ENCODE results near the gene ANKFY1.
A peak's percentile ranks its signal among the peaks of the same experiment; 100 is the strongest.

Gene ANKFY1, protein sequence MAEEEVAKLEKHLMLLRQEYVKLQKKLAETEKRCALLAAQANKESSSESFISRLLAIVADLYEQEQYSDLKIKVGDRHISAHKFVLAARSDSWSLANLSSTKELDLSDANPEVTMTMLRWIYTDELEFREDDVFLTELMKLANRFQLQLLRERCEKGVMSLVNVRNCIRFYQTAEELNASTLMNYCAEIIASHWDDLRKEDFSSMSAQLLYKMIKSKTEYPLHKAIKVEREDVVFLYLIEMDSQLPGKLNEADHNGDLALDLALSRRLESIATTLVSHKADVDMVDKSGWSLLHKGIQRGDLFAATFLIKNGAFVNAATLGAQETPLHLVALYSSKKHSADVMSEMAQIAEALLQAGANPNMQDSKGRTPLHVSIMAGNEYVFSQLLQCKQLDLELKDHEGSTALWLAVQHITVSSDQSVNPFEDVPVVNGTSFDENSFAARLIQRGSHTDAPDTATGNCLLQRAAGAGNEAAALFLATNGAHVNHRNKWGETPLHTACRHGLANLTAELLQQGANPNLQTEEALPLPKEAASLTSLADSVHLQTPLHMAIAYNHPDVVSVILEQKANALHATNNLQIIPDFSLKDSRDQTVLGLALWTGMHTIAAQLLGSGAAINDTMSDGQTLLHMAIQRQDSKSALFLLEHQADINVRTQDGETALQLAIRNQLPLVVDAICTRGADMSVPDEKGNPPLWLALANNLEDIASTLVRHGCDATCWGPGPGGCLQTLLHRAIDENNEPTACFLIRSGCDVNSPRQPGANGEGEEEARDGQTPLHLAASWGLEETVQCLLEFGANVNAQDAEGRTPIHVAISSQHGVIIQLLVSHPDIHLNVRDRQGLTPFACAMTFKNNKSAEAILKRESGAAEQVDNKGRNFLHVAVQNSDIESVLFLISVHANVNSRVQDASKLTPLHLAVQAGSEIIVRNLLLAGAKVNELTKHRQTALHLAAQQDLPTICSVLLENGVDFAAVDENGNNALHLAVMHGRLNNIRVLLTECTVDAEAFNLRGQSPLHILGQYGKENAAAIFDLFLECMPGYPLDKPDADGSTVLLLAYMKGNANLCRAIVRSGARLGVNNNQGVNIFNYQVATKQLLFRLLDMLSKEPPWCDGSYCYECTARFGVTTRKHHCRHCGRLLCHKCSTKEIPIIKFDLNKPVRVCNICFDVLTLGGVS

DNA sequence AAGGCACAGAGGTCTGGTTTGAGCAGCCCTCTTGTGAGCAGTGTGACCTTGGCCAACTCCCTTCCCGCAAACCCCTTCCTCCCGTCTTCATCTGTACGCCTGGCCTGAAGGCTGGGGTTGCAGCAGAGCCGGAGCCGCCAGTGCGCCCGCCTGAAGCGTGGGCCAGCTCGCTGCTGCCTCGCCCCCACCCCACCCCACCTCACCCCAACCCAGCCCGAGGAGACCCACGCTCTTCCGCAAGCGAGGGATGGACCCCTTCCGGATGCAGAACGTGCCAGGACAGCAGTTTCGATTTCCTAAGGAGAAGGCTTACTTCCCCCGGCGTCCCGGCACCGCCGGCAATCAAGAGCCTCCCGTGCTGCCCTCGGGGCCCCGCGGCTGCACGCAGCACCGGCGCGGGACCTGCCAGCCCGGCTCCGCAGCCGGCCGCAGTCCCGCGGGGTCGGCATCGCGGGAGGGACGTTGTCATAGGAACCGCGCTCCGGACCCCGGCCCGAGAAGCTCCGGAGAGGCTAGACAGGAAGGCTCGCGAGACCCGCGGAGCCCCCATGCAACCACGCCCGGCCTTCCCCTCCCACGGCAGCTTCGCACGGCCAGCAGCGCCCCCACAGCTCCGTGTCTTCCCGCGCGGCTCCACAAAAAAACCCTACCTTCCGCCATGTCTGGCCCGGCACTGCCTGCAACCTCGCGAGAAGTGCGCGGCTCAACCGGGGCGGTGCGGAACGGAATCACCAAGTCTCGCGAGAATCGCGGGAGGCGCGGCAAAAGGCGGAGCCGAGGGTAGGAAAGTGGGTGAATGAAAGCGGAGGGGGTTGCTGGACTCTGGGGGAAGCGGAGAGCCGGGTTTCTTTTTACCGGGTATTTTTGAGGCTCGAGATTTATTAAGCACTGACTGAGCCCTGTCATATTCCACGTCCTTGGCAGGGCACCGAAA is at the start of gene ANKFY1:
Gene ANKFY1, minus strand, starts transcription at position 698 of the 934 bp plus-strand sequence. Its CDS starts 38 bp downstream, at position 660.
- DNase-seq, result peak; percentile 90

DNA sequence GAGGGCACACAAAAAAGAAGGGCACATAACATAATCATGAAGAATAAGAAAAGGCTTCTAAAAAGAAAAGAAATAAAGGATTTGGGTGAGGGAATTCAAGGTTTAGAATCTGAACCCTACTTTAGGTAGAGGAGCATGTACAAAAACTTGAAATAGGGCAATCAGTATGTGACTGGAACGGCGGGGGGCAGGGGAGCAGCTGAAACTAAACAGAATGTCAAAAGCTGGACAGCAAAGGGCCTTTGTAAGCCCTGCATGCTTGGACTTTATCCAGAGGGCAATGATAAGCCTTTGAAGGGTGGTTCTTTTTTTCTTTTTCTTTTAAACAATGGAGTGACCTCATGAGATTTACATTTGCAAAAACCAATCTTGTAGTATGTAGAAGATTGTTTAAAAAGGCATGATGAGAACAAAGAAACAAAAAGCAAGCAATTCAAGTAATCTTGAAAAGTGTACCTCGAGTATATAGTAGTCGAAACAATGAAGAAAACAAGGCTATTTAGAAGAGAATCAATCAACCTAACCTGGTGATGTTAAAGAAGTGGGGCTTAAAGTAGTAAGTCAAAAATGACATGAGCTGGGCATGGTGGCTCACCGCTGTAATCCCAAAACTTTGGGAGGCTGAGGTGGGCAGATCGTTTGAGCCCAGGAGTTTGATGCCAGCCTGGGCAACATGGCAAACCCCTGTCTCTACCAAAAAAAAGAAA is 46.7 kb upstream of the ANKFY1 start:
- DNase-seq, result no peak

DNA sequence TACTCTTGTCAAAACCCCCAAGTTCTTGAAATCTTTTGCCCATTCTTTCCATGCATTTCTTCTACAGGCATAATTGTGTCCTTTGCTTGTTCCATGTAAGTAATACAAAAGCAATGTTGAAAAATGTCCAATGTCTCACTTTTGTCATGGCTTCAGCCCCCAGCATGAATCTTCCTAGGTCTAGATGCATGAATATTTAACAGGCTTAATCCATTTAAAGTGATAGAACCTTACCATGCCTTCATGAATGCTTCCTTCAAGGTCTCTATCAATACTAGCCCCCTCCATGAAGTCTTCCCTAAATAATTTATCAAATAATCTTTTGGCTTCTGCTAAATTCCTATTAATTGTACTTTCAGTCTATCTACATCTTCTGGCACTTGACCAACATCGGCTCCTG is 46.1 kb upstream of the ANKFY1 start:
- DNase-seq, result no peak

DNA sequence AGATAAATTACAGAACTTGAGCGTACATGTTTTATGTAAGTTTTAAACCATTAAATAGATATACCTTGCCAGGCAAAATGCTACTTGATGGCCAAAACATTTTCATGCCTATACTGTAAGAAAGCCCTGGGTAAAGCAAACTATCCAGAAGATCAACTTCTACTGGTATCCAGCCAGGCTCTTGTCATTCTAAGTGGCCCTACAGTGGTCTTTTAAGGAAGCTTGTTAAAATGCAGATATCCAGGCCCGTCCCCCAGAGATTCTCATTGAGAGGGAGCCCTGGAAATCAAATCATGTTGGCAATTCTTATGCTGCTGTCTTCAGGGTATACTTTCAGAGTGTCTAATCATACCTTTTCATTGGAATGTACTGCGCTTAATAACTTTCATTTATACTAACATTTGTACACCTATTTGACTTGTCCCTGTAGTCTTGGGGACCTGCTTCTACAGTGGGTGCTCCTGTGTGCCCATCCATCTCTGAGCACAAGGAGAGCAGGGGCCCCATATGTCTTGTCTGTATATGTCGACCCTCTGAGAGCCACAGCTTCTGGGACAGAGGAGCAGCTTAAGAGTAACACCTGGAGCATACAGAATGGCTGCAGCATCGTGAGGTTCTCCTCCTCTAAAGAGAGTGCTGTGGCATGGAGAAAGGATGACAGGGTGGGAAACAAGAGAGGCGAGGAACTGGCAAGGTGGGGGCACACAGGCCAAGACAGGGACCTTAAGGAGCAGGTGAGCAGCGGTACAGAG is 43.6 kb upstream of the ANKFY1 start:
- no peak for DNase-seq

DNA sequence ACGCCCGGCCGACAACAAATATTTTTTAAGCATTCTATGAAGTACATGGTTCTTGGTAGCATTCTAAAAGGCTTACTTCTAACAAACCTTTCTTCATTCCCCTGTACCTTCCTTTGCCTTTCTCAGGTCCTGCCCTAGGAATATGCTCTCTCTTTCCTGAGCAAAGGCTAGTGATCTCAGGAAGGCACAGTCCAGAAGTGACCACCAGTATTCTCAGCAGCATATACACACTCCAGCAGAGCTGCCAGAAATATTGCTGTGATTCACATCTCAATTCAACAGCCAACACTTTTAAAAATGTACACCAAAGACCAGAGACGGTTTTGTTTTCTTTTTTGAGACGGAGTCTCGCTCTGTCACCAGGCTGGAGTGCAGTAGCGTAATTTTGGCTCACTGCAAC is 41.4 kb upstream of the ANKFY1 start:
- no peak for DNase-seq

DNA sequence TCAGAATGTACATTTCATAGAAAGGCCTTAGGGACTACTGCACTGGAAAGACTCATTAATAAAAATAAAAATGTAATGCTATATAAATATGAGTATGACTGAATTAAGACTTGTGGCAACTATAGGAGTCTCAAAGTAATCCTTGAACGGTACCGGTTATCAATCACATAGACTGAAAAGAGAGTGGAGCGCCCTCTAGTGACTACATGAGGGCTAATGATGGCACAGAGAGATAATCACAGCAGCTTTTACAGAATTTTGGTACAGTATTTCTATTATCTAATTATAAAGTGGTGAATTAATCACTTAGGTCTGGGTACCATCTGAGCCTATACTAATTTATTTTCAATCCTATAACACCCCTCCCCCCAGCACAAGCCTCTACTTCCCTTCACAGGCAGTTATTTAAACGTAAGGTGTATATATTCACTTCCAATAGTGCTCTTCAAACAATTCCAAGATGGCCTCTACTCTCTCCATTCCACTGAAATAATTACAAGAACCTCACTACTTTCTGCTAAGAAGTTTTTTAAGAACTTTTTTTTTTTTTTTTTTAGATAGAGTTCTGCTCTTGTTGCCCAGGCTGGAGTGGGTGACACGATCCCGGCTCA is 40.7 kb upstream of the ANKFY1 start:
- DNase-seq, result peak; percentile 1

DNA sequence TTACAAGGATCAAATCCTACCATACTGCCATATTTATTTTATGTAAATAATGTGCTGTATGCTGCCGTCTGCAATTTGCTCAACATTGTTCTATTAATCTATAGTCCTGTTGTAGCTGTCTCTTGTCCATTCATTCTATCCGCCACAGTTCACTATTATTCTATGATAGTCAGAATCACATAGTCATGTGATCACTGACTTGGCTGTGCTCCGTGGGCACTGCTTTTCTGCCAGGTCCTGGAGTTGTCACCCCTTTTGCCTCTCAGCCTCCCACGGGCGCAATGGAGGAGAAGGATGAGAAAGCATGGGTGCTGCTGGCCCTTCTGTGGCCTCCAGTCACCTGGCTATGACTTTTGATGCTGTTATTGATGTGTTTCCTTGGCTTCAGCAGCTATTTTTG is 37.3 kb upstream of the ANKFY1 start:
- DNase-seq, result no peak

DNA sequence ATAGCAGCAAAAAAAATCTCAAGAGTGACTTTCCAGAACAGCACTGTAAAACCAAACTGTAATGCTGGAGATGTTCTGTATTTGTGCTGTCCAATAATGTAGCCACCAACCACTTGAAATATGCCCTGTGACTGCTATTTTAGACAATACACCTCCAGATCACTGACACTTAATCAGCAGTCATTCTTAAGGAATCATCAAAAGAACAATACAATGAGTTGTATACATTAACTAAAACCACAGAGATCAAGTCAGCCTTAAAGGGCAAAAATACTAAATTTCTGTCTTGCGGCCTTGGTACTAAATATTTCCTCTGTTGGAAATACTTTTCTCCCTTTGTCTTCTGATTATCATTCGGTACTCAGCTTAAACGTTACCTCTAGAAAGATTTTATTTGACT is 33.6 kb upstream of the ANKFY1 start:
- DNase-seq, result no peak

DNA sequence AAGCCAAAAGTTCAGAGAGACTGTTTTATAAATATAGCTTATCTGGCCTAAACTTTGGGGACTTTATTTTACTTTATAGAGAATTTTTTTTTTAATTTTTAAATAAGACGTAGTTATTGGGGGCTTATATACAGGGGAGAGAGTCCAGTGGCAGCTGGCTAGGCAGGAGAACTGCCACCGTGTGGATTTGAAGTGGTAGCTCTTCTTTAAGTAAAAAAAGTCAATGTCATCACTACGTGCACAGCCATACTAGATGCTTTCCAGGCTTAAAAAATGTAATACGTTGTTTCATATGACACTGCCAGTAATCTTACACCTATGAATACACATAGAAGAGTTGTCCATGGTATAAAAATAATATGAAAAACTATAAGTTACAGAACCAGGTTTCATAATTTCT is 31.9 kb upstream of the ANKFY1 start:
- DNase-seq, result no peak

DNA sequence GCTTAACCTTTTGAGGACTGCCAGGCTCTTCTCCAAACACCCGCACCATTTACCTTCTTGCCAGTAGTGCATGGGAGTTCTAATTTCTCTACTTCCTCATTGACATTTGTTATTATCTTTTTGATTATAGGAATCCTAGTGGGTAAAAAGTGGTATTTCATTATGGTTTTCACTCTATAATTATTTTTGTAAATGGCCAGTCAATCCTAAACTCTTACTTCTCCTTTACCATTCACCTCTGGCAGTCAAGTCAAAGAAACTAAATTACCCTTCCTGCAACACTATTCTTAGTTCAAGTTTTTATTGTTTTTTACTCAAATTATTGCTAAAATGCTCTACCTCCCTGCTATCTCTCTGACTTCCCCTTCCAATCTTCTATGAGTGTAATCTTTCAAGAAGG is 29.8 kb upstream of the ANKFY1 start:
- no peak for DNase-seq

DNA sequence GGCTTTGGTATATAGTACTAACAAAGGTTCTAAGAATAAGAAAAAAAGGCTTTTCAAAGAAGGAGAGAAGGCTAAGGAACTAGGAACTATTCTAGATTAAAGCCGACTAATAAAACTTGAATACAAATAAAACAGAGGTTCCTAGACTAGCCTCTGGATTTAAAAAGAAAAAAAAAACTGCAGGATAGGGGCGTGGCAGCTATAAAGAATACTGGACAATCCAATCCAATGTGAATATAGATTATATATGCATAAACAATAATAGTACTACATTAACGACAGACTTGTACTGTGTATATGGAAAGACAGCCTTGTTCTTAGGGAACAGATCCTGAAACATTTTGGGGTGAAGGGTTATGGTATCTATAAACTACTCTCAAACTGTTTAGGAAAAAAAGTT is 23.9 kb upstream of the ANKFY1 start:
- no peak for DNase-seq

DNA sequence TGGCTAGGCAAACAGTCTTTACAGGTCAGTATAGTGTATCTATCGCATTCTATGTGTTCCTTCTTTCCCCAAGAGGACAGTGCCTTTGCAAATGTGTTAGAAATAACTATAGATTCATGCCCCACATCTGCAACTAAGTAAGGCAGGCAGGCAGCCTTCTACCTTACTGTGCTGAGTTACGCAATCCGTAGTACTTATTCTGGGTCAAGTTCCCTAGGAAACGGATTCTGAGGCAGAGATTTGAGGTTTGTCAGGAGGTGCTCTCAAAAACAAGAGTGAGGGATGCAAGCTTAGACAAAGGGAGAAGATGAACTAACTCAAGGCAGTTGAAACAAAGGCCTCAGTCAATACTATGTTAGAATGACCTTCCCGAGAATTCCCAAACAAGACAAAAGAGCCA is 12.7 kb upstream of the ANKFY1 start:
- DNase-seq, result no peak

DNA sequence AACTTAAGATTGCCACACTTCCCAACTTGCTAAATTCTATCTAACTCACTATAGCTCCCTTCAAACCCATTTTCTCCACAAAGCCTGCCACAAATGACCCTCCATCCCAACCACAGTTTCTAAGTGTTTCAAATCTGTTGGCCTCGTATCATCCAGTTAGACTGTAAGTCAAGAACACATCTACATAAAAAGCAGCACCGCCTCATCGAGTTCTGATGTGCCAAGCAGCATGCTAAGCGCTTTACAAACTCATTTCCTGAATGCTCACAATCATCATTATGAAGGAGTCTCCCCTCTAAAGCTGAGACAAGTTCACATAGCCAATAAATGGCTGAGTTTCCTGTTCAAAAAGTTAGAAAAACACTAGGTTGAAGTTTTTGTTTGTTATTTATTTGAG is 9.2 kb upstream of the ANKFY1 start:
- DNase-seq, result no peak

DNA sequence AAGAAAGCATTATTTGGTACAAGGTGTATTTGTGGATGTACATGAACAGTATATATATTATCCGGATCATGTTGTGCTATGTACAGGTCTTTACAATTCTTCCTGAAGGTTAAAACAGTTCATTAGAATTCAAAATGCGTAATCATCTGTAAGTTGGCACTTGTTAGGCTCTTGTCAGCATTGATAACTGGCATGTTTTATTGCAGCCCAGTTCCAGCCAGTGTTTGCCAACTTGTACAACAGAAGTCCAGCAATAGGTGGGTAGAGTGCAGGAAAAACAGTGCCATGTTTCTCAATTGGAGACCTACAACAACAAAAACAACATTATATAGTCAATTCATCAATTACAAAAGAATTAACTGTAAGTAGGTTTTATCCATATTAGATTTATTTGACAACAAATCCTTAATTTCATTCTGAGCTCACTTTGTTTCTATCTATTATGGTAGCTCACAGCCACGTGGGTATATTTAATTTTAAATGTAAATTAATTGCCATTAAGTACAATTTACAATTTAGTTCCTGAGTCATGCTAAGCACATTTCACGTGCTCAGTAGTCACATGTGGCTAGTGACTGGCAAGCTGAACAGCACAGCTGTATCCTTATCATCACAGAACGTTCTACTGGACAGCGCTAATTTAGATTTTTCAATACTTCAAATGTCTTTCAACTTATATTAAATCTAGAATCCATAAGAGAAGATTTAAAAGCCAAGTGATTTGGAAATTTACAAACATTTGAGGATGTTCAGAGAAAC is 8.6 kb upstream of the ANKFY1 start:
- no peak for DNase-seq

DNA sequence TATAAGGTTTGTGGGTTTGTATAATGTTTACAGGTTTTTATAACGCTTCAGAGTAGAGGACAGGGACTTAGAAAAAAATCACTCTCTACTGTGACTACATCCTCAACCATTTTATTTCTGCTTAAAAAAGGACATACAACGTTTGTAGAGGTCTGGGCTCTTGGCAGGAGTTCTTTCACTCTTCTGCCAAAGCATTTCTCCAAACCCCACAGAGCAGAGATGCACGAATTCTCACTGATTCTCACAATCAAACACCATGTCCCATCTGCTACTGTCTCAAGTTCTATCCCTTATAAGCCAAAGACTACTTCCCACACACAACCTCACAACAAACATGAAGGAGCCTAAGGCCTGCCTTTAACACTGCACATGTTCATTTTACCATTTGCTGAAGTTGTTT is 7.0 kb upstream of the ANKFY1 start:
- no peak for DNase-seq

DNA sequence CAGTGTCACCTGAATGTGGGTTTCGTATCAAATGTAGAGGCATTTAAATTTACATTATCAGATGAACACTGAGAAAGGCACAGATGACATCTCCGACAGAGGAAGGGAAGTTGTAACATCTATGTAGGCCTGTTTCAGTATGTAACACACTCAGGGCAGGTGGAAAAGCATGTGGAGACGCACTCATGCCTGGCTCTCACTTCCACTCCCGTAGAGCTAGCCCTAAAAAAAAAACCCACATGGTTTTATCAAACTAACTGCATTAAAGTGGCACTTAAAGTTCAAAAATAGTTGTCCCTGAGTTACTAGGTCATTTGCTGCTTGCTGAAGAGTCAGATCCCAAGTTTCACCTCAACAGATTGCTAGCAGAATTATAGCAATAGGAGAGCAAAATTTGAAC is 6.1 kb upstream of the ANKFY1 start:
- DNase-seq, result no peak

DNA sequence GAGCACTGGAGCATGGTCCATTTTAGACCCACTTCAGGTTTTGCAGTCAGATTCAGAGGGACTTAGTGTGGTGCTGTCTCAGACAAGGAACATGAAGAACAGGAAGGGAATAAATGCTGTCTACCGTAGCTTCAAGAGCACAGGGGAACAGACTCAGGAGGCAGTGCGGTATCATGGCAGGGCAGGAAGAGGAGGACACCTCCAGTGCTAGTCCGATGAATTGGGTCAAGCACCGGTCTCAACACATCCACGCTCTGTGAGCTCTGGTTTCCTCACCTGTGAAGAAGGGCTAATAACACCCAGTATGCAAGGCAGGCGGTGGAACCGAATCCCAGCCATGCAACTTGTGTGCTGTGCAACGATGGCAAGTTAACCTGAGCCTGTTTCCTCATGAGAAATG is 3.6 kb upstream of the ANKFY1 start:
- no peak for DNase-seq

DNA sequence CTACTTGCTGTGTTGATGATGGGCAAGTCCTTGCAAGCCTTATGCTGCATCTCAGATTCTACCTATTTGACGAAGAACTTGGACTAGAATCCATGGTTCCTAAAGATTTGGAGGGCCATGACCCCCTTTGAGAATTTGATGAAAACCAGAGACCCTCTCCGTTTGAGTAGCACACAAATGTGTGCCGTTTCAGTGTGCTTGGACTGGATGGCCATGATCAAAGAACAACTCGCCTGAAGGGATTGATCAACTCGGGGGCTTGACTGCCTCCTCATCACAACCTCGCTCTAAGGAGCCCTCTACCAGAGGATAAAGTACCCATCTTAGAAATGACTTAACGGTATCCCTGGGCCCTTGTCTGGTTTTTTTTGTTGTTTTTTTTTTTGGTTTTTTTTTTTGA is 2.8 kb upstream of the ANKFY1 start:
- DNase-seq, result no peak

DNA sequence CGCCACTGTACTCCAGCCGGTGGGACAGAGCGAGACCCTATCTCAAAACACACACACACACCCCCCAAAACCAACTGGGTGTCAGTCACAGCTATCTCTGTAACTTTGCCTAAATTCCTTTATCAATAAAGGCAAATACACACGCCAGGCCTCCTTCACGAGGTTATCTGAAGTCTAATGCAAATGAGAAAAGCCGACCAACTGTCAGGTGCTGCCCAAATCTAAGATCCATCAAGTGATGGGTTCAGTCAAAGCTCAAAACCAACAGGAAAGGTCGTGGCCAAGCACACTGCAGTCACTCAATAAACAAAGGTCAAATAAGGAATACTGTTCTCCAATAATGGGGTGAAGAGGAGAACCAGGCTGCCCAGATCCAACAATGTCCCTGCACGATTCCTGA is 1.1 kb downstream of the ANKFY1 start:
- DNase-seq, result no peak

DNA sequence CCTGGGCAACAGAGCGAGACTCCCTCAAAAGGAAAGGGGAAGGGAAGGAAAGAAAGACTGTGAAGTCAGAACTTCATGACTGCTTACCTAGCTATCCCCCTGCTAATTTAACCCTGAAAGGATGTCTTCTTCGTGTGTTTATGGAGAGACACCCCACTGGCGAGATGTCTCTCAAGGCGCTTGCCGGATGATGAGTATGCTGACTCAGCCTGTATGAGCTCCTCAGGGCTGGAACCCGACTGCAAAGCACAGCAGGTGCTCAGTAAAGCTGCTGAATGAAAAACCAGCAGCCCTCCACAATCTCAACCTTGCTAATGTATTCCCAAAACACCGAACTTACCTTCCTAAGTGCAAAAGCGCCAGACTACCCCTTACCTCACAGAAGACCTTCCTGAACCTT is 2.3 kb downstream of the ANKFY1 start:
- DNase-seq, result no peak
